T47D (cell line): ENCODE data around the gene KPNA5.
A peak's percentile ranks its signal among the peaks of the same experiment; 100 is the strongest.

ENCODE experiments used
- DNase-seq, 2 experiments: peaks; one replicate each; pipeline versions ENCODE4 v3.0.0 to v3.0.0-alpha.2; 2011 to 2012; ENCODE audit warnings: low read depth in 1 of 2, low spot score in 1 of 2
- JUND ChIP-seq: IDR thresholded peaks from 2 replicates; pipeline ENCODE4 v1.6.1; 2012; ENCODE audit warnings: low read depth
- in situ Hi-C: cut with HindIII; loops from 2 replicates; pipeline ENCODE4 v1.10.0; 2016; ENCODE audit warnings: low sequenced_read_pairs, low pct_unique_long_range_greater_than_20kb

Gene KPNA5

DNA sequence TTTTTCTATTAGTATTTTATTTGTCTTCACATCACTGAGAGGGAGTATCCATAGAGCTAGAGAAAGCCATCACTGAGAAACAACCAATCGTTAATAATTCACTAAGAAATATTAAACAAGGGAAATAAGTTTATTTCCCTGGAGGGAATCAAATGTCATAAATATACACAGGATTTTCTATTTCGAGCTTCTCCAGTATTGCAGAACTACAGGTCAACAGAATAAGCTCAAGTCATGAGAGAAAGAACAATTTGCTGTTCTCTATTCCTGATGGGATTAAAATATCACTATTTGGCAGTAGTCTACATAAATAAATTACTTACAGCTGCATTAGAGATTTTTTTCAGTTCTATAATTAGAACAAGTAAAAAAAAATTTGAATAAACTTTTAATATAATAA is 86.7 kb downstream of the KPNA5 start:
- no peak for DNase-seq
- in situ Hi-C loops = no loop called here
- no peak for TF ChIP-seq JUND

DNA sequence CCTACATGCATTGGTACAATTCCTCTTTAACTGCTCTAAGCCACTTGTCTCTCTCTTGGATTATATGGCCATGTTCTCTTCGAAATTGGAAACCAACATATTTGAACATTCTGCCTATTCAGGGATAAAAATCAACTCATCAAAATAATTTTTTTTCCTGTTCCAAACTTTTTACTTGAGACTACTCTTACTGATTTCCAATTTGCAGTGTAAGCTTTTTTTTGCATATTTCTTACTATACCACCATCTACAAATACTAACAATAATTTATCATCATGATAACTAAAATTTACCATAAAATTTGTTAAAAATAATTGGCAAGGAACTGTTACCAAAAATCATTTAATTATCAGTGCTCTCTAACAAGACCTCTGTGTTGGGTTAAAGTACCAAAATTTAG is 91.4 kb downstream of the KPNA5 start:
- in situ Hi-C loops = no loop called here
- no peak for TF ChIP-seq JUND
- no peak for DNase-seq

DNA sequence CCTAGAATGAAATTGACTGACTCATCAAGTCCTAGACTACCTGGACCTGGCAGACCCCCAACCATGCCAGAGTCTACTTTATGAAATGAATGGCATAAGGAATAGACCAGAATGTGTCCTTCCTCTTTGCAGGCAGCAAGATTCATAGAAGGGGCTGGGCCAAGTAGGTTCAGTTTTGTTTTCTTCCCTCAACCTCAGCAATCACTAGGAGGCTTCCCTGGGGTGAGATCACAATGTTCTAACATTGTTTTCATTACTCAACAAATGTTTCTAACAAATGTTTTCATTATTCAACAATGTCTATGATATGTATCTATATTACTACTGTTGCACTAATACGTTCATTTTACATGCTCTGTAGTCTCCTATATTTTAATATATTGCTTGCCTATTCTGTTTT is 92.9 kb downstream of the KPNA5 start:
- TF ChIP-seq JUND = no peak
- no peak for DNase-seq
- in situ Hi-C loops = no loop called here

DNA sequence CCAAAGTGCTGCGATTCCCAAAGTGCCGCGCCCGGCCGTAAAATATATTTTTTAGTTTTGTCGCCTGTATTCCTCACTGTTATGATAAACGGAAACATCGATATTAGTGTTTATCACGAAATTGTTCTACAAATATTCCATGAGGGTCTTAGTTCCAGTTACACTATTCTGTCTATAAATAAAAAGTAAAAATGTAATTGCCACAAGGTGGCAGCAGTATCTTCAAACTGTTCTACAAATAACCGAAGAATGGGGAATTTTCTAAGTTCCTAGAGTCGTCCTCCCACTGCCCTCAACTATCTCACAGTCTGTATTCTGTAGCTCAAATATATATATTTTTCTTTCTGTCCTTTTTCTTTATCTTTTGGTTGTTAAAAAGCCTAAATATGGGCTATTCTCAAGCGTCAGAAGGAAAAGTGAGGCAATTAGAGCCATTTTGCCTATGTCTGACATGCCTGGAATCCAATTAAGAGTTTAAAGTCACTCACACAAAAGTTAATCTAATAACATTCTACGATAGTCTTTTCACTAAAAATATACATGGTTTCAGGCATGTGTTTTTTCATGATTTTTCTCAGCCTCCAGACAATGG is 98.7 kb downstream of the KPNA5 start:
- TF ChIP-seq JUND = no peak
- peak in 1 of 2 experiments; percentile 25 for DNase-seq
- in situ Hi-C loops = no loop called here

DNA sequence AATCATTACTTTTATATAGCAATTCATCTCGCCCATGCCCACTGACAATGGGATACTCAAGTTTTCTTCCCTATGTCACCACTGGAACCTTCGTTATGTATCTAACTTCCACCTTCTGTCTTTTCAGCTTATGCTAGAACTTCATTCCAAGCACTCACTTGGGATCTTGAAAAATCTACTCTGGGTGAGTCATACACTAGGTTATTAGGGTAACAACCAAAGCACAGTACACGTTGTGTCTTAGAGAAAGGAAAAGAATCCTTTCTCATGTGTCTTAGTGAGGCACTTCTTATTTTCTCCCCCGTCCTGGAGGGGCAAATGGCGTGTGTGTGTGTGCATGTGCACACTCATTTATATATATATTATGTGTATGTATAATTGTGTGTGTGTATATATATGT is 102.8 kb downstream of the KPNA5 start:
- in situ Hi-C loops = no loop called here
- TF ChIP-seq JUND = no peak
- DNase-seq = no peak
